Muscle of leg (tissue), 11 donors: ENCODE measurements around the gene DTX4. TPM values are rescaled to one million over a fixed set of nuclear protein-coding genes. Genes with fewer than 3 reads are reported as not detected.

Experiments used
- DNase-seq: peaks from one replicate; pipeline ENCODE4 v3.0.0; 2013
- H3K27ac ChIP-seq: one replicate; pipeline ENCODE4 v1.5.1; 2013; ENCODE audit warnings: mild to moderate bottlenecking, low read length, control low read depth
- H3K27me3 ChIP-seq: one replicate; pipeline ENCODE4 v1.6.1; 2013; ENCODE audit warnings: low read length; ENCODE audit not compliant: control insufficient read depth, insufficient read depth
- H3K36me3 ChIP-seq: one replicate; pipeline ENCODE4 v1.6.1; 2013; ENCODE audit warnings: low read length; ENCODE audit not compliant: control insufficient read depth, insufficient read depth
- H3K4me1 ChIP-seq: one replicate; pipeline ENCODE4 v1.6.1; 2013; ENCODE audit warnings: low read length; ENCODE audit not compliant: control insufficient read depth, insufficient read depth
- H3K4me3 ChIP-seq: one replicate; pipeline ENCODE4 v1.5.1; 2013; ENCODE audit warnings: low read length, control low read depth
- H3K9me3 ChIP-seq: replicated peaks from 2 replicates; pipeline ENCODE4 v1.6.1; 2013; ENCODE audit warnings: low read depth, low read length; ENCODE audit not compliant: control insufficient read depth
- WGBS: methylation state at CpG from one replicate; pipeline ENCODE4 v1.1.5; 2013; ENCODE audit warnings: missing lambda C conversion rate; ENCODE audit not compliant: insufficient coverage; 5-methylcytosine and 5-hydroxymethylcytosine counted together
- polyA plus RNA-seq, 8 donors: library from polyadenylated mRNA; unstranded; fragments of 120-200 nt; gene quantifications; one replicate each; pipeline versions ENCODE4 v1.2.1 to v1.2.3, GENCODE V29; 2013; ENCODE audit warnings: inconsistent platforms in 1 of 8, low replicate concordance in 1 of 8; ENCODE audit not compliant: insufficient read length in 8 of 8, insufficient read depth in 1 of 8
- total RNA-seq: library from RNA; stranded (reverse); fragments of 120-200 nt; gene quantifications from one replicate; pipeline ENCODE4 v1.2.4, GENCODE V29; 2013

The DTX4 gene
- total and polyA plus RNA-seq, 9 donors, result 8.9 to 33.0 (median 19.0) TPM

DNA sequence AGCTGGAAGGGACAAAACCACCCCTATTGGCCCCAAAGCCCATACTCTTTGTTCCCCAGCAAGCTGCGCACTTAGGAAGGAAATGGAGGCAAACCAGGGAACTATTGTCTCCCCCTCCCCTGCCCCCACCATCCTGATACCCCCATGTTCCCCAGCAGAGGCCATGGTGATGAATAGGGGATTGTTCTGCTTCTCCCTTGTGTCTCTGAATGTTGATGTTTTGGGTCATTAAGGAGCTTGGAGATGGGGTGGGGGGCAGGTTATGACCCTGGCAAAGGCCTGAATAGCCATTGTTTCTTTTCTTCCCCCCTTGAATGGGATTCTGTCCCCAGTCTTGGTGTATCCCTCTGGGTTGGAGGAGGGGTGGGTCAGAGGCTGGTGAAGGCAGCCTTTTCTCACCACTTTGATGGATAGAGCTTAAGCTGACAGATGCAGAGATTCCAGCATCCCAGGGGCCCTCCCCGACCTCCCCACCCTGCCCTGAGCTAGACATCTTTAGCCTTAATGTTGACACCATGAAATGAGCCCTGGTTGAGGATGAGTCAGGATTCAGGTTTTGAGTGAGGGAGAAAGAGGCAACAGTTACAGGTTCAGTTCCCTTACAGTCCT is 8.3 kb downstream of the DTX4 start:
- H3K36me3 ChIP-seq, result peaks cover 15% of the 10 kb centered on the region
- no CpG with 5 or more reads among the region's 2 CpGs for WGBS
- no peak for DNase-seq
- no peaks in the 10 kb centered on the region for H3K9me3 ChIP-seq
- peaks cover 29% of the 10 kb centered on the region for H3K4me1 ChIP-seq
- no peak overlapping the region for H3K4me3 ChIP-seq
- no peaks in the 10 kb centered on the region for H3K27me3 ChIP-seq
- H3K27ac ChIP-seq, result no peak overlapping the region

DNA sequence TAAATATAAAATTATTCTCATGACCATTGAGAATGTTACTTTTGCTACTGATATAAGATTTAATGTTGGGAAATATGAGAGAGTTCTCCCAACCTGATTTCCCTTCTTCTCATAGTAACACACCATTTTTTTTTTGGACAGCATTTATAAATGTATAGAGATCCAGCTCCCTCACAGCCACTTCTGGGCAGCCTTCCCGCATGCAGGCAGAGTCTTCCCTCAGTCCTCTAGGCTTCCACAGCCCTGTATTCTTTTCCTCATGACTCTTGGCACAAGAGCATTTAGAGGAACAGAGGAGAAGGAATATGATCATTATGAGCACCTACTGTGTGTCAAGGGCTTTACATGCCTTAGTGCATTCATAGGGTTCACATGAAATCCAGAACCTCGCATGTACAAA is 9.0 kb downstream of the DTX4 start:
- no peaks in the 10 kb centered on the region for H3K9me3 ChIP-seq
- H3K27ac ChIP-seq, result no peak overlapping the region
- no peaks in the 10 kb centered on the region for H3K27me3 ChIP-seq
- H3K4me3 ChIP-seq, result no peak overlapping the region
- no CpG with 5 or more reads among the region's 2 CpGs for WGBS
- DNase-seq, result peak; percentile 56
- peaks cover 31% of the 10 kb centered on the region for H3K4me1 ChIP-seq
- peaks cover 15% of the 10 kb centered on the region for H3K36me3 ChIP-seq

DNA sequence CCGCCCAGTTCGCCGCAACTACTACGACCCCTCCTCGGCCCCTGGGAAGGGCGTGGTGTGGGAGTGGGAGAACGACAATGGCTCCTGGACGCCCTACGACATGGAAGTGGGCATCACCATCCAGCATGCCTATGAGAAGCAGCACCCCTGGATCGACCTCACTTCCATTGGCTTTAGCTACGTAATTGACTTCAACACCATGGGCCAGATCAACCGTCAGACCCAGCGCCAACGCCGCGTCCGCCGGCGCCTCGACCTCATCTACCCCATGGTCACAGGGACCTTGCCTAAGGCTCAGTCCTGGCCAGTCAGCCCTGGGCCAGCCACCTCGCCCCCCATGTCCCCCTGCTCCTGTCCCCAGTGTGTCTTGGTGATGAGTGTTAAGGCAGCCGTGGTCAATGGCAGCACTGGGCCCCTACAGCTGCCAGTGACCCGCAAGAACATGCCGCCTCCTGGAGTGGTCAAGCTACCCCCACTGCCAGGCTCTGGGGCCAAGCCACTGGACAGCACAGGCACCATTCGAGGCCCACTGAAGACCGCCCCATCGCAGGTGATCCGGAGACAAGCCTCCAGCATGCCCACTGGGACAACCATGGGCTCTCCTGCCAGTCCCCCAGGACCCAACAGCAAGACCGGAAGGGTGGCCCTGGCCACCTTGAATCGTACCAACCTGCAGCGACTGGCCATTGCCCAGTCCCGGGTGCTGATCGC is 10.0 kb downstream of the DTX4 start:
- WGBS, result 92% methylated on average over 31 of the region's 33 CpGs
- no peak for DNase-seq
- Histone ChIP-seq H3K9me3 (no peaks in the 10 kb centered on the region), H3K4me1 (peaks cover 41% of the 10 kb centered on the region), H3K4me3 (no peak overlapping the region), H3K36me3 (peaks cover 15% of the 10 kb centered on the region), H3K27me3 (no peaks in the 10 kb centered on the region), H3K27ac (no peak overlapping the region)

DNA sequence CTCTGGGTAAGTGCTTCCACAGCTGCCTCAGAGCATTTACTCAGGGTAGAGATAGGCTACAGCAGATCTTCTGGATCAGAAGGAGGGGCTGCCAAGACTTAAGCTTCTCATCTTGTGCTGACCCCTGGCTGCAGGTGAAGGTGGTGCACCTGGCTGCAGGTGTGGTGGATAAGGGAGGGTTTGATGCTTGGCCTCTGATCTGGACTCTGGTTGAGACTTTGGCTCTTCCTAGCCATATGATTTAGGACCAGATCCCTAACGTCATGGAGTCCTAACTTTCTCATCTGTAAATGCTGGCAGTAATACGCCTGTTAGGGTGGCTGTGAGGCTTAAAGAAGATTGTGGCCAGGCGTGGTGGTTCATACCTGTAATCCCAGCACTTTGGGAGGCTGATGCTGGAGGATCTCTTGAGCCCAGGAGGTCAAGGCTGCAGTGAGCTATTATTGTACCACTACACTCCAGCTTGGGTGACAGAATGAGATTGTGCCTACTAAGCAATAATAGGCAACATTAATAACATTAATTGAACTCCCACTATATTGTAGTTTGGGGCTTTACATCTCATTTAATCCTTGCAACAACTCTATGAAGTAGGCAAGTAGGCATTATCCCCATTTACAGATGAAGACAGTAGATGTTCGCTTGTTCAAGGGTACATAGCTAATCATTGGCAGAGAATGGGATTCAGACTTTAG is 10.7 kb downstream of the DTX4 start:
- Histone ChIP-seq H3K36me3 (peaks cover 15% of the 10 kb centered on the region), H3K27me3 (no peaks in the 10 kb centered on the region), H3K27ac (no peak overlapping the region), H3K4me3 (no peak overlapping the region), H3K4me1 (peaks cover 48% of the 10 kb centered on the region), H3K9me3 (no peaks in the 10 kb centered on the region)
- DNase-seq, result no peak
- 84% methylated on average over 2 of the region's 4 CpGs for WGBS

DNA sequence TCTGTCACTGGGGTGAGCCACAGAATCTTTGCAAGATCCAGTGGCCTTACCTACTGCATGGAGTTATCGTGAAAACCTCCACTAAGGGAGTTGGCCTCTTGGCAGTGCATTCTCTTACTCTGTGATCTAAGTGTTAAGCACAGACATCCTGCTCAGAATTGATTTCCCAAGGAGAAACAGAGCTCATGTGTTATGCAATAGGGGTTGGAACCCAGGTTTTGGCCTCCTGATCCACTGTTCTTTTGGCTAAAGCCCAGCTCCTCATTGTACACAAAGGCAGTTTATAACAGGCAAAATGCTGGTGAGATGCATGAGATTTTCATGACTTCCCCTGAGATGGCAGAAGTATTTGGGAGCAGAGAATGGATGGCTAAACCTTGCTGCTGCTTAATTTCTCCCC is 11.8 kb downstream of the DTX4 start:
- WGBS, result no CpG with 5 or more reads among the region's 1 CpG
- Histone ChIP-seq H3K27ac (no peak overlapping the region), H3K36me3 (peaks cover 22% of the 10 kb centered on the region), H3K4me3 (no peak overlapping the region), H3K4me1 (peaks cover 48% of the 10 kb centered on the region), H3K27me3 (no peaks in the 10 kb centered on the region), H3K9me3 (no peaks in the 10 kb centered on the region)
- peak; percentile 62 for DNase-seq

DNA sequence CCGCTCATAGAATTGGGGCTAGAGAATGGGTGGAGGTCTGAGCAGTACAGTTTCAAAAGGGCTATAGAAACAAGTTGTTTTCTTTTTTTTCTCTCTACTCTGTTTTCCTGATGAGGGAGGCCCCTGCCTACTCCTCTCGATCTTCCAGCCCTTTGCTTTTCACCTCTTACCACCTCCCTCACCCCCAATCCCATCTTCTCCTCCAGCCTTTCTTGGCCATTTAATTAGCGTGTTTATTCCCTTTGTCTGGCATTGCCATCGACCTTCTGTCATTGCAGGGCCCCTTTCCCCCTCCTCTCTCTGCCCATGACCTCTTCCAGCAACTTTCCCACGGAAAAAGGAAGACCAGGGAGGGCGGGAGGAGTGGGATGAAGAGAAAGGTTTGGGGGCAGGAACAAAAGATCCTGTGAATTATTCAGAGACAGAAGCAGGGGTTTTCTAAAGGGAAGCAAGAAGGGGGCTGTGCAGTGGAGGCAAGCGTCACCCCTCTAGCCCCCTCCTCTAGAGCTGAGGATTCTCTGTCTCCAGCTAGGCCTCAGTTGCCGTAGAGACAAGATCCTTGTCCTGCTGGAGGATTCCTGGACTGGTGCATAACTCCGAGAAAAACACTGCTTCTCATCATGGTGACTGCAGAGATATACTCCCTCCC is 12.9 kb downstream of the DTX4 start:
- WGBS, result no CpG with 5 or more reads among the region's 9 CpGs
- peaks cover 31% of the 10 kb centered on the region for H3K36me3 ChIP-seq
- peaks cover 53% of the 10 kb centered on the region for H3K4me1 ChIP-seq
- no peak overlapping the region for H3K4me3 ChIP-seq
- no peaks in the 10 kb centered on the region for H3K9me3 ChIP-seq
- no peaks in the 10 kb centered on the region for H3K27me3 ChIP-seq
- peak overlapping the region; percentile 15 for H3K27ac ChIP-seq
- no peak for DNase-seq

DNA sequence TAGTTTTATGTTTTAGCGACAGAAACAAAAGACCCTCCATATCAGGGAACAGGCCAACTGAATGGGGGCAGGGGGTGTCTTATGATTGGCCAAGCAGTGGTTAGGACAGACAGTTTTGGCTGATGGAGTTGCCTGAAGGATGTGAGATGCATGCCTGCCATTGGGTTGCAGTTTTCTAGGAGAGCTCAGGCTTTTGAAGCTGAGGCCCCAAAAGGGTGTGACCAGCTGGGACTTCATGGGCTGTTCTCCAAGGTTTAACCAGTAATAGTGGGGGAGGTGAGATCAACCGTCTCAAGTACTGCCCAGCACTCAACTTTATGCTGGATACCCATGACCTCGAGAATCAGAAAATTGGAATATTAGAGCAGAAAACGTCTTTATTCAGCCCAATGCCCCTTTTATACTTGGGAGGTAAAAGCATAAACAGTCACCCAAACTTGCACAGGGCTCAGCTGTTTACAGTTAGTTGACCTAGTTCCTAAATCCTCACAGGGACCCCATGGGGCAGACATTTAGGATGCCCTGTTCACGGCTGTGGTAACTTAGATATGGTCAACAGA is 13.5 kb downstream of the DTX4 start:
- WGBS, result no CpG with 5 or more reads among the region's 5 CpGs
- H3K27me3 ChIP-seq, result no peaks in the 10 kb centered on the region
- no peak overlapping the region for H3K4me3 ChIP-seq
- peaks cover 37% of the 10 kb centered on the region for H3K36me3 ChIP-seq
- H3K9me3 ChIP-seq, result no peaks in the 10 kb centered on the region
- peaks cover 54% of the 10 kb centered on the region for H3K4me1 ChIP-seq
- H3K27ac ChIP-seq, result no peak overlapping the region
- DNase-seq, result no peak

DNA sequence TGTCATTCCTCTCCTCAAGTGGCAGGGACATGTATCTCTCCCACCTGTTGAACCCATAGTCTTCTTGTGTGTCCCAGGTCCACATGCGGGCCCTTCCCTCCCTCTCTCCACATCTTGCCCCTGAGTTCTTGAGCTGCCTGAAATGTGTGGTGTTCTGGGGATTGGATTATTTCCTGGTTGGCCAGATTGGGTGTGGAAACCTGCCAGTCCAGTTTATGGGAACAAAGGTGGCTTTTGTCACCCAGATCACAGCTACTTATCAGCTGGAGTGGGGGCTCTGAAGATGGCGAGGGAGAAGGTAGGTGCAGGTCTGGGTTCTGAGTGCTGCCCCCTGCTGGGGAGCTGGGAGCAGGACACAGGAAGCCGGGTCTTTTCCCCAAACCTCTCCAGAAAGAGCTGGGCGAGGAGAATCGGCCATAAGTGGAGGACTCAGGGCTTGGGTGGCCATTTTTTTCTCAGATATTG is 14.2 kb downstream of the DTX4 start:
- no peaks in the 10 kb centered on the region for H3K9me3 ChIP-seq
- H3K27ac ChIP-seq, result peak overlapping the region; percentile 78
- peaks cover 54% of the 10 kb centered on the region for H3K4me1 ChIP-seq
- WGBS, result 83% methylated on average over 1 of the region's 5 CpGs
- H3K27me3 ChIP-seq, result no peaks in the 10 kb centered on the region
- H3K36me3 ChIP-seq, result peaks cover 41% of the 10 kb centered on the region
- no peak for DNase-seq
- H3K4me3 ChIP-seq, result no peak overlapping the region

DNA sequence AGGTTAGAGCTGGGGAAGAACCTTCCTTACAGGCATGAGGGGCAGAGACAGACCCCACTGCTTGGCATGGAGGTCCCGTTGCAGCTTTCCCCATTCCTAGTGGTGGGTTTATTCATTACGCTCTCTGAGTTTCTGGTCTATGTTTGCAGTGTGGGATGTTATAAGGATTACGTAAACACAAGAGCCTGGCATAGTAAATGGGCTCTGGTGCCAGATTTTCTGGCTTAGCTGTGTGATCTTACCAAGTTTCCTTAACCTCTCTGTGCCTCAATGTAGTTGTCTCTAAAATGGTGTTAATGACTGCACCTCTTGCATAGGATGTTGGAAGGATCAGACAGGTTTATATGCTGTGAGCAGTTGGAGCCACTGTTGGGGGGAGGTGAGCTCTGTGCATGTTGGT is 15.1 kb downstream of the DTX4 start:
- Histone ChIP-seq H3K9me3 (no peaks in the 10 kb centered on the region), H3K4me3 (no peak overlapping the region), H3K27me3 (no peaks in the 10 kb centered on the region), H3K4me1 (peaks cover 54% of the 10 kb centered on the region), H3K36me3 (peaks cover 43% of the 10 kb centered on the region), H3K27ac (peak overlapping the region; percentile 78)
- DNase-seq, result no peak
- 71% methylated on average over 1 of the region's 3 CpGs for WGBS

DNA sequence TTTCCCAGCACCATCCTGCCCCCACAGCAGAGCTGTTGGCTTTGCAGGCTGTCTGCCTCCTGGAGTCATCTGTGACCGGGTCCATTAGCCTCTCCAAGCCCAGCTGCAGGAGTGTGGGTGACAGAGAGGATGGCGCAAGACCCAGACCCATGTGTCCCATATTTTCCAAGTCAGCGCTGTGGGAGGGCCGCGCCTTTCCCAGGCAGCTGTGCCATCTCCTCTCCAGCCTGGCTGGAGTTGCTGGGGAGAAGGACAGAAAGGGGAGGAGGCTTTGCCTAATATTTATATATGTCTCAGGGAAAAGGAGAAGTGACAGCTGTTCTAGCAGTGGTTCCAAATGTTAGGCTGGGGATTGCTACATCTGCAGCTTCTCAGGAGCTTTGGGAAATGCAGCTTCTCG is 15.7 kb downstream of the DTX4 start:
- peak; percentile 86 for DNase-seq
- no peak overlapping the region for H3K4me3 ChIP-seq
- H3K4me1 ChIP-seq, result peaks cover 54% of the 10 kb centered on the region
- no peaks in the 10 kb centered on the region for H3K9me3 ChIP-seq
- H3K27me3 ChIP-seq, result no peaks in the 10 kb centered on the region
- peak overlapping the region; percentile 78 for H3K27ac ChIP-seq
- H3K36me3 ChIP-seq, result peaks cover 43% of the 10 kb centered on the region
- WGBS, result 49% methylated on average over 4 of the region's 6 CpGs
